K562 (cell line): ENCODE measurements around the gene FGF2. TPM values are rescaled to one million over a fixed set of nuclear protein-coding genes. Genes with fewer than 3 reads are reported as not detected.

ENCODE experiments used
- ADNP ChIP-seq: fragments of 200-800 bp; sonication (Bioruptor generic); IDR thresholded peaks from 2 replicates; pipeline ENCODE4 v1.6.1; 2016; ENCODE audit warnings: missing genetic modification characterization, missing compliant biosample characterization
- ARID3B ChIP-seq: fragments of 250-450 bp; sonication (Bioruptor Pico); IDR thresholded peaks from 2 replicates; pipeline ENCODE4 v1.4.0; 2020; ENCODE audit warnings: borderline replicate concordance
- E2F8 ChIP-seq: fragments of 450-650 bp; IDR thresholded peaks from 2 replicates; pipeline ENCODE4 v1.7.1; 2018; ENCODE audit warnings: mild to moderate bottlenecking, low read depth; ENCODE audit not compliant: partially characterized antibody
- ETV1 ChIP-seq: fragments of 450-650 bp; conservative IDR thresholded peaks from 2 replicates; pipeline ENCODE4 v1.6.1; 2016; ENCODE audit warnings: missing genetic modification characterization, control low read depth, low read depth, missing compliant biosample characterization
- FOXK2 ChIP-seq, 2 experiments: fragments of 450-650 bp; IDR thresholded peaks in 1 of 2; conservative IDR thresholded peaks in 1 of 2; 2 replicates each; pipeline ENCODE4 v1.6.1; 2016; ENCODE audit warnings: low read depth in 2 of 2, mild to moderate bottlenecking in 1 of 2
- GATAD2B ChIP-seq: fragments of 450-650 bp; IDR thresholded peaks from 2 replicates; pipeline ENCODE4 v1.6.1; 2017; ENCODE audit warnings: mild to moderate bottlenecking, borderline replicate concordance
- GTF3C2 ChIP-seq: IDR thresholded peaks from 3 replicates; pipeline ENCODE4 v1.6.1; 2011; ENCODE audit warnings: borderline replicate concordance, mild to moderate bottlenecking, moderate library complexity; ENCODE audit not compliant: insufficient read length; ENCODE audit errors: extremely low read depth
- HMG20B ChIP-seq: fragments of 250-450 bp; sonication (Bioruptor Pico); IDR thresholded peaks from 2 replicates; pipeline ENCODE4 v1.5.0; 2021; ENCODE audit warnings: mild to moderate bottlenecking
- KDM1A ChIP-seq, 2 experiments: fragments of 450-650 bp; IDR thresholded peaks; 2 replicates each; pipeline ENCODE4 v1.6.1; 2016; ENCODE audit warnings: mild to moderate bottlenecking in 2 of 2
- MYC ChIP-seq, 2 experiments: fragments of 250-450 bp in 1 of 2; sonication (Bioruptor Pico) in 1 of 2; IDR thresholded peaks; 2 replicates each; pipeline versions ENCODE4 v1.5.1 to v1.6.1; 2012 to 2021; ENCODE audit warnings: low read depth in 2 of 2, borderline replicate concordance in 1 of 2, improper control_type of control experiment in 1 of 2, low read length in 1 of 2, mild to moderate bottlenecking in 1 of 2, moderate library complexity in 1 of 2
- NFATC3 ChIP-seq: fragments of 450-650 bp; IDR thresholded peaks from 2 replicates; pipeline ENCODE4 v1.6.1; 2017; ENCODE audit warnings: mild to moderate bottlenecking
- NFYB ChIP-seq: IDR thresholded peaks from 2 replicates; pipeline ENCODE4 v1.6.1; 2011; ENCODE audit warnings: mild to moderate bottlenecking, moderate library complexity; ENCODE audit not compliant: insufficient read length; ENCODE audit errors: extremely low read depth
- NR4A1 ChIP-seq, 2 experiments: fragments of 250-450 bp in 1 of 2; fragments of 450-650 bp in 1 of 2; sonication (Bioruptor Pico) in 1 of 2; IDR thresholded peaks; 2 replicates each; pipeline versions ENCODE4 v1.4.0 to v1.6.1; 2016 to 2020; ENCODE audit warnings: mild to moderate bottlenecking in 2 of 2, missing compliant biosample characterization in 1 of 2, missing genetic modification characterization in 1 of 2, moderate library complexity in 1 of 2
- NRF1 ChIP-seq, 2 experiments: fragments of 450-650 bp; IDR thresholded peaks in 1 of 2; conservative IDR thresholded peaks in 1 of 2; 2 replicates each; pipeline ENCODE4 v1.6.1; 2014; ENCODE audit warnings: mild to moderate bottlenecking in 2 of 2
- RBM15 ChIP-seq: fragments of 200-400 bp; formaldehyde crosslinking; IDR thresholded peaks from 2 replicates; pipeline ENCODE4 v1.6.1; 2018; ENCODE audit warnings: mild to moderate bottlenecking, low read length, moderate library complexity; ENCODE audit not compliant: insufficient read depth
- SMAD3 ChIP-seq: fragments of 450-650 bp; formaldehyde crosslinking; conservative IDR thresholded peaks from 2 replicates; pipeline ENCODE4 v1.4.0; 2020; ENCODE audit warnings: mild to moderate bottlenecking
- SRF ChIP-seq, 2 experiments: fragments of 250-450, 450-650 bp in 1 of 2; sonication (Bioruptor Pico) in 1 of 2; sonication (generic) in 1 of 2; formaldehyde crosslinking; IDR thresholded peaks; 2 replicates each; pipeline versions ENCODE4 v1.5.0 to v1.5.1; 2020 to 2022; ENCODE audit warnings: mild to moderate bottlenecking in 1 of 2, missing genetic modification reagents in 1 of 2
- ZEB2 ChIP-seq: fragments of 450-650 bp; IDR thresholded peaks from 2 replicates; pipeline ENCODE4 v1.6.1; 2016
- ZNF140 ChIP-seq: fragments of 250-450 bp; sonication (Bioruptor Pico); IDR thresholded peaks from 2 replicates; pipeline ENCODE4 v1.8.0; 2021; ENCODE audit warnings: moderate library complexity, mild to moderate bottlenecking, inconsistent platforms
- ZNF184 ChIP-seq: sonication (generic); formaldehyde crosslinking; IDR thresholded peaks from 2 replicates; pipeline ENCODE4 v1.5.0; 2020; ENCODE audit warnings: missing genetic modification reagents
- ZNF217 ChIP-seq: sonication (generic); formaldehyde crosslinking; IDR thresholded peaks from 2 replicates; pipeline ENCODE4 v1.8.0; 2022; ENCODE audit warnings: mild to moderate bottlenecking, missing genetic modification reagents
- ZNF282 ChIP-seq: sonication (generic); formaldehyde crosslinking; IDR thresholded peaks from 2 replicates; pipeline ENCODE4 v1.8.1; 2023; ENCODE audit warnings: missing genetic modification reagents
- polyA plus RNA-seq, 8 experiments: library from polyadenylated mRNA; depleted of rRNA in 4 of 8; stranded (reverse) in 5 of 8; unstranded in 3 of 8; fragments of >200 nt; fragmentation: Nextera tagmentation in 2 of 8; fragmentation: Illumina TruSeq in 1 of 8; extraction: Ambion mirVana in 2 of 8; extraction: Trizol in 1 of 8; gene quantifications; 2 replicates each; pipeline versions ENCODE4 v1.2.1 to v1.2.3, GENCODE V29; 2011 to 2014; ENCODE audit warnings: inconsistent platforms in 1 of 8, missing spikeins in 1 of 8
- total RNA-seq, 7 experiments: library from RNA; depleted of rRNA in 6 of 7; stranded (reverse); fragments of >200 nt in 6 of 7; fragmentation: Illumina TruSeq in 2 of 7; extraction: Trizol in 2 of 7; gene quantifications; 2 replicates each; pipeline versions ENCODE4 v1.2.1 to v1.2.3, GENCODE V29; 2011 to 2021; ENCODE audit warnings: low replicate concordance in 1 of 7

Gene FGF2
- total and polyA plus RNA-seq, 9 of the 15 experiments (the other 6 are each of a cell fraction or from before 2014, with no cell fraction given) = 2.5 to 19.4 (median 9.2) TPM

- TF ChIP-seq E2F8 (no peak), ZNF217 (CRISPR knock-in tag) (no peak), ADNP (tag) (no peak), SMAD3 (CRISPR knock-in tag) (no peak), NFATC3 (0 out of 2 replicates have a peak, but pooled peaks have one; percentile 34), NR4A1 (CRISPR knock-in tag; IDR thresholded peaks at IDR 0.05) (no peak), NR4A1 (tag; IDR thresholded peaks at IDR 0.05) (no peak), SRF (CRISPR knock-in tag; IDR thresholded peaks at IDR 0.05) (no peak), ZNF140 (no peak), NFYB (no peak), KDM1A (IDR thresholded peaks at IDR 0.05) (peak in 1 of 2 experiments; percentile 65; a peak in 1 of 4 replicates), ZEB2 (peak; percentile 74; the same call in 1 of the 2 replicates), NRF1 (conservative IDR thresholded peaks at IDR 0.05 in 1 of 2, IDR thresholded peaks at IDR 0.05 in 1 of 2) (no peak), ZNF282 (no peak), MYC (IDR thresholded peaks at IDR 0.05; ENCODE audit: low read depth, low read length) (no peak), MYC (CRISPR knock-in tag; IDR thresholded peaks at IDR 0.05; ENCODE audit: borderline replicate concordance, low read depth) (no peak), HMG20B (CRISPR knock-in tag) (no peak), GATAD2B (no peak), RBM15 (no peak), ARID3B (CRISPR knock-in tag) (no peak), ZNF184 (no peak), GTF3C2 (no peak), FOXK2 (conservative IDR thresholded peaks at IDR 0.05 in 1 of 2, IDR thresholded peaks at IDR 0.05 in 1 of 2; ENCODE audit: low read depth in 2 of 2) (no peak), ETV1 (peak; percentile 96)
Observed at GRCh38 chr4:122803788-122804208, 22.8 kb upstream of the FGF2 start (continued).
